Astrocyte of the spinal cord (primary cell): ENCODE results near the gene HDAC4.

ENCODE experiments used
- DNase-seq: peaks from one replicate; pipeline ENCODE4 v3.0.0; 2011; ENCODE audit warnings: low read depth, low spot score
- H3K4me3 ChIP-seq: 2 replicates; pipeline ENCODE4 v1.5.1; 2011; ENCODE audit warnings: low read depth, mild to moderate bottlenecking, low read length, moderate library complexity
- CTCF ChIP-seq: IDR thresholded peaks from 2 replicates; pipeline ENCODE4 v1.5.1; 2012; ENCODE audit warnings: low read depth, mild to moderate bottlenecking, low read length, inconsistent platforms
- in situ Hi-C: cut with HindIII; loops from 2 replicates; pipeline ENCODE4 v1.10.0; 2017; ENCODE audit warnings: low sequenced_read_pairs

HDAC4 gene

GRCh38 chr2:239027391-239028252 is 373.2 kb downstream of the HDAC4 start:
- TF ChIP-seq CTCF: no peak
- no peak for DNase-seq
- H3K4me3 ChIP-seq: no peak overlapping the region
- in situ Hi-C loops: no loop called here

- no peak overlapping the region for H3K4me3 ChIP-seq
- no peak for DNase-seq
- in situ Hi-C loops: no loop called here
- TF ChIP-seq CTCF: no peak
Observed at GRCh38 chr2:239026711-239027361, 374.0 kb downstream of the HDAC4 start.

GRCh38 chr2:239025951-239026461 is 374.8 kb downstream of the HDAC4 start:
- in situ Hi-C loops: no loop called here
- DNase-seq: no peak
- no peak for TF ChIP-seq CTCF
- no peak overlapping the region for H3K4me3 ChIP-seq

GRCh38 chr2:239025096-239025801 is 375.6 kb downstream of the HDAC4 start:
- peak; percentile 45 for DNase-seq
- H3K4me3 ChIP-seq: no peak overlapping the region
- TF ChIP-seq CTCF: no peak
- in situ Hi-C loops: no loop called here

- TF ChIP-seq CTCF: no peak
- H3K4me3 ChIP-seq: no peak overlapping the region
- DNase-seq: no peak
- in situ Hi-C loops: loop anchor here (25.0 kb wide), 1 partner anchor 88 kb away; no protein-coding TSS in a partner anchor
Observed at GRCh38 chr2:239024226-239024625, 376.6 kb downstream of the HDAC4 start.
